Measurements from ENCODE around the gene NECAB3.
"Not testable (repeated sequence)": the region's sequence is repeated elsewhere in the genome, so short reads cannot be mapped to it uniquely, and the experiment has no call there.

Gene NECAB3

DNA sequence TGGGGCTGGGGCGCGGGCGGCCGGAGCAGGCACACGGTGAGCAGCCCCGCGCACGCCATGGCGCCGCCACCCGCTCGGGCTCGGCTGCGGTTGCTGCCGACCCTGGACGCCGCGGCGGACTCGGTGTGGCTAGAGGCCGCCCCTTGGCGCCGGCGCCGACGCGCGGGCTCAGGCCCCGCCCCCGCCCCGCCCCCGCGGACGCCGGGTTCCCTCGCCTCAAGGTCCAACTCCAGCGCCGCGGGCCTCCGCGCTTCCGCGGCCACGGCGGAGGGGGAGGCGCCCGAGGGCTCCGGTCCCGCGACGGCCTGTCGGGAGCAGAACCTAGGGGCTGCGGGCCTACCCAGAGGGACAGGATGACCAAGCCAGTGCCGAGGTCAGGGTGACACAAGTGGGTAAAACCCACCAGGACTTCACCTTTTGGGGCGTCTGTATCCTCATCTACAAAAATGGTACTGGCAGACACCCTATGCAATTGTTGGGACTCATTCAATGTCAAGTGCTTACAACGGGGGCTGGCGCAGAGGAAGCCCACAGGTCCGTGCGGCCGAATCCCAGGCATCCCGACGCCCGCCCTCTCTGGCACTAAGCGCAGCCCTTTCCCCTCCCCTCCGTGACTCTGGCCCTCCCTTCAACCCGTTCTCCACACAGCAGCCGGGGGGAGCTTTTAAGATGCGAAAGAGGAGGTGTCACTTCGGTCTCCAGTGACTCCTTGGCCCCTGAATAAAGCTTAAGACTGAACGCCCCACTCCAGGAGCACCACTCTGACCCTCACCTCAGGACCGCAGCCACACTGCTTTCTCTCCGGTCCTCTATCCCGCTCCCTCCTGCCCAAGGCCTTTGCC is at the start of gene NECAB3:
NECAB3 (minus strand) TSS at position 135 of the 842 bp plus-strand sequence; CDS start at position 59, 76 bp downstream.
- peak in 13 of 14 donors; percentile 14 to 84 (median 54) for DNase-seq

DNA sequence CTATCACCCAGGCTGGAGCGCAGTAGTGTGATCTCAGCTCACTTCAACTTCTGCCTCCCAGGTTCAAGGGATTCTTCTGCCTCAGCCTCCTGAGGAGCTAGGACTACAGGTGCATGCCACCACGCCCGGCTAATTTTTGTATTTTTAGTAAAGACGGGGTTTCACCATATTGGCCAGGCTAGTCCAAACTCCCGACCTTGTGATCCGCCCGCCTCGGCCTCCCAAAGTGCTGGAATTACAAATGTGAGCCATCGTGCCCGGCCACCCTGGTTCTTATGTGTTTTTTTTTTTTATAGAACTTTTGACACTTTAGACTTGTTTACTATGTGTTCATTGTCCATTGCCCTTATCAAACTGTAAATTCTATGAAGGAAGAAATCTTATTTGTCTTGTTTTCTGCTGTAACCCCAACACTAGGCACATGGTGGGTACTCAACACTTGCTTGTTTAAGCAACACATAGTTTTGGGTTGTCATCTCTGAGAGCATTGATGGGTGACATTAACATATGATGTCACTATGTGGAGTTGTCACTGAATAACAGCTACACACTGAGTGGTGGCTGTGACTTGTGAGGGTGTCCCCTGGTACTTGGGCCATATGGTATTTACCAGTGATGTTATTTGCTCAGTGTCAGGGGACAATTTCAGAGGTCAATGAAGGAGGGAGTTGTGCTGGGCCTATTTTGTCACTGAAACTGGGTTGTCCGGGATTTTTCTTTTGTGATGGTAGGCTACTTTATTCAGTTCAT is 47.3 kb upstream of the NECAB3 start:
- no peak for DNase-seq

GRCh38 chr20:33719989-33720709 is 45.9 kb upstream of the NECAB3 start, which contains the start of gene PXMP4:
Gene PXMP4 (minus strand): TSS chr20:33720310. CDS start chr20:33720207, 103 bp downstream.
- DNase-seq = peak; percentile 54 to 98 (median 92)

DNA sequence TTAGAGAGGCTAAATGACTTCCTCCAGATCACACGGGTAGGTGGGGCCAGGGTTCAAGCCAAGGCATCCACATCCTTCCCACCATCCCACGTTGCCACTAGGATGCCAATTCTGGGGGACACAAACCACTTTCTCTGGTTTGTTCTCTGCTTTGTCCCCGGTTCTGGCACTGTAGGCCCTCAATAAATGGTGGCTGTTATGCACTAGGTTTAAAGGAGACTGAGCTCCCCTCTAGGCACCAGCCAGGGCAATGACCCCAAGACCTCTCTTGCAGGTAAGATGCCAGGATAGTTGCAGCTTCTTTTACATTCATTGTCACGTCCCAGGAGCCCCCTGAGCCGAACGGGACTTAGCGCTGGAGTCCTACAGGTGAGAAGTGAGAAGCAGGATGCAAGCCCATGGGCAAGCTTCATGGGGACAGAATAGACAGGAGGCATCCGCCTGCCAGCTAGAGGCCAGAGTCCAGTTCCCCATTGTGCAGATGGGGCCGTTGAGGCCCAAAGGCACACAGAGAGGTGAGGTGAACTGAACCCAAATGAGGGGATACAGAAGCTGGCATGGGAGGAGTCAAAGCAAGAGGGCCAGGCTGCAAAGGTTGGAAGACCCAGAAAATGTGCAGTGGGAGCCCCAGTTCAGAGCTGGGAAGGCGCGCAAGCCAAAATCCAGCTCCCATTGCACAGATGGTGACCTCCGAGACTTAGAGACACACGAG is 45.2 kb upstream of the NECAB3 start:
- peak in 1 of 14 donors; percentile 35 for DNase-seq

GRCh38 chr20:33716498-33716897 is 42.3 kb upstream of the NECAB3 start:
- no peak for DNase-seq

DNA sequence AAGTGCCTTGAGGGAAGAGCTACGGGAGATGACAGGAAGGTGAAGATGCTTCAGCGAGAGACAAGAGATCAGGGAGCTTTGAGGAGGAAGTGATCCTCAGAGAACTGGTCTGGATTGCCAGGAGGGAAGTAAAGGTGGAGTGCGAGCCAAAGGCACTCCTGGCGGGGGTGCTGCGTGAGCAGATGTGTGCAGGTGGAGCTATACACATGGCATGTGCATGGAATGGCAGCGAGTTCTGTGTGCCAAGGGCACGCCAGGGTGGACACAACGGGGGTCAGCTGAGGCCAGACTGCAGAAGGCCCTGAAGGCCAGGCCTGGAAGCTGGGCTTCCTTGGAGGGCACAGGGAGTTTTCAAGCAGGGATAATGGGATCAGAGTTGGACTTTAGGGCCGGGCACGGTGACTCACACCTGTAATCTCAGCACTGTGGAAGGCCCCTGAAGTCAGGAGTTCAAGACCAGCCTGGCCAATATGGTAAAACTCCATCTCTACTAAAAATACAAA is 39.7 kb upstream of the NECAB3 start:
- DNase-seq = no peak

DNA sequence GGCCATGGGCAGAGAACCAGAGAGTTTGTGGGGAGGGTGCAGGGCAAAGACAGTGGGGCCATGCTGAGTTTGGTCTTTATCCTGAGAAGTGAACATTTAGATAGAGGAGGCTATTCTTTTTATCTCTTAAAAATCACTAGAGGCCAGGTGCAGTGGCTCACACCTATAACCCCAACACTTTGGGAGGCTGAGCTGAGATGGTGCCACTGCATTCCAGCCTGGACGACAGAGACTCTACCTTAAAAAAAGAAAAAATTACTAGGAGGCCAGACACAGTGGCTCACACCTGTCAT is 37.2 kb upstream of the NECAB3 start:
- no peak for DNase-seq

DNA sequence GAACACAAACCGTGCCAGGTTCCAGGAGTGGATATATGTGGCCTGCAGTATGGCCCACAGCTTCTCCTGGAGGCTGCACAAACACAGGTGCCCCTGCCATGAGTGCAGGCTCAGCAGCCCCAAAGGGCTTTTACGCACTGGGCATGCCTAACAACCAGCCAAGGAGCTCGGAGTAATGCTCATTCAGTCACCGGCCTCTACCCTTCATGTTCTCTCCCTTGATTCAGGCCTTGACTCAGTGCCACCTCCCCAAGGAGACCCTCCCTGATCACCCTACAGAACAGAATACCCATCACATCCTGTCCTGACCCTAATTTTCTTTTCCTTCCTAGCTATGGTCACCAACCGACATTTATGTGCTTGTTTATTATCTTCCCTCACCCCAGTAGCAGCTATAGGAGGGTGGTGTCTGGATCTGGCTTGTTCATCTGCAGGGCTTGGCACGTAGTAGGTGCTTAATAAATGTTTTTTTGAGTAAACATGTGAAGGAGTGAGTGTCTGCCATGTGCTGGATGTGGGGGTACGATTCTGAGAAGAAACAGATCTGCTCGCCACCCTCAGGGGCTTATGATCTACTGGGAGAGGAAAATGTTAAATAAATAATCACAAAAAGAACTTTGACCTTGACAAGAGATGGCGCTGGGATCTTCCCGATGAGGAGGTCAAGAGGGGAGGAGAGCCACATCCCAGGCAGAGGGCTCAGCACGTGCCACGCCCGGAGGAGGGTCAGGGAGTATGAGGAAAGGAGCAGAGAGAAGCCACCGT is 36.6 kb upstream of the NECAB3 start:
- DNase-seq = no peak

DNA sequence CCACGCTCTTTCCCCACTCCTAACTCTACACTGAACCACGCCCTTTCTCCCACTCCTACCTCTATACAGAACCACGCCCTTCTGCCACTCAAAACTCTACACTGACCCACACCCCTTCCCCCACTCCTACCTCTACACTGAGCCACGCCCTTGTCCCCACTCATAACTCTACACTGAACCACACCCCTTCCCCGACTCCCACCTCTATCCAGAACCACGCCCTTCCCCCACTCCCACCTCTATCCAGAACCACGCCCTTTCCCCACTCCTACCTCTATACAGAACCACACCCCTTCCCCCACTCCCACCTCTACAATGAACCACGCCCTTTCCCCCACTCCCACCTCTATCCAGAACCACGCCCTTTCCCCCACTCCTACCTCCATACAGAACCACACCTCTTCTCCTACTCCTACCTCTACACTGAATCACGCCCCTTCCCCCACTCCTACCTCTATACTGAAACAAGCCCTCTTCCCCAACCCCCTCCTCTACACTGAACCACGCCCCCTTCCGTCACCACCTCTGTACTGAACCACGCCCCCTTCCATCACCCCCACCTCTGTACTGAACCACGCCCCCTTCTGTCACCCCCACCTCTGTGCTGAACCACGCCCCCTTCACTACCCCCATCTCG is 35.8 kb upstream of the NECAB3 start:
- no peak for DNase-seq

DNA sequence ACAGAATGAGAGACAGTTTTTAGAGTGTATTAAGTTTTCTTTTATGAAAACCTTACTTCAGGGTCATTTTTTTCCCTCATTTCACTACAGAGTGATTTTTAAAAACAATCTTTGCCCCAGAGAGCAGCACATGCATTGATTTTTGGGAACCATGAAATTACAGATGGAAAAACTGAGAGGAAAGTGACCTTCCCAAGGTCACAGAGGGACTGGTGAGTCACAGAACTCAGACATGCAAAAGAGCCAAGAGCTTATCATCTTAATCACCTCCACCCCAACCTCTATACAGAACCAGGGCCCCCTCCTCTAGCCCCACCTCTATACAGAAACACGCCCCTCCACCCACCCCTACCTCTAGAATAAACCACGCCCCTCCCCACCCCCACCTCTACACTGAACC is 35.2 kb upstream of the NECAB3 start:
- no peak for DNase-seq

GRCh38 chr20:33707668-33708067 is 33.4 kb upstream of the NECAB3 start:
- DNase-seq = no peak

- no peak for DNase-seq
Observed at GRCh38 chr20:33704197-33704924, 30.1 kb upstream of the NECAB3 start.

GRCh38 chr20:33703498-33704137 is 29.4 kb upstream of the NECAB3 start:
- no peak for DNase-seq

GRCh38 chr20:33702861-33703260 is 28.6 kb upstream of the NECAB3 start:
- peak in 3 of 14 donors; percentile 6 to 96 (median 47) for DNase-seq

DNA sequence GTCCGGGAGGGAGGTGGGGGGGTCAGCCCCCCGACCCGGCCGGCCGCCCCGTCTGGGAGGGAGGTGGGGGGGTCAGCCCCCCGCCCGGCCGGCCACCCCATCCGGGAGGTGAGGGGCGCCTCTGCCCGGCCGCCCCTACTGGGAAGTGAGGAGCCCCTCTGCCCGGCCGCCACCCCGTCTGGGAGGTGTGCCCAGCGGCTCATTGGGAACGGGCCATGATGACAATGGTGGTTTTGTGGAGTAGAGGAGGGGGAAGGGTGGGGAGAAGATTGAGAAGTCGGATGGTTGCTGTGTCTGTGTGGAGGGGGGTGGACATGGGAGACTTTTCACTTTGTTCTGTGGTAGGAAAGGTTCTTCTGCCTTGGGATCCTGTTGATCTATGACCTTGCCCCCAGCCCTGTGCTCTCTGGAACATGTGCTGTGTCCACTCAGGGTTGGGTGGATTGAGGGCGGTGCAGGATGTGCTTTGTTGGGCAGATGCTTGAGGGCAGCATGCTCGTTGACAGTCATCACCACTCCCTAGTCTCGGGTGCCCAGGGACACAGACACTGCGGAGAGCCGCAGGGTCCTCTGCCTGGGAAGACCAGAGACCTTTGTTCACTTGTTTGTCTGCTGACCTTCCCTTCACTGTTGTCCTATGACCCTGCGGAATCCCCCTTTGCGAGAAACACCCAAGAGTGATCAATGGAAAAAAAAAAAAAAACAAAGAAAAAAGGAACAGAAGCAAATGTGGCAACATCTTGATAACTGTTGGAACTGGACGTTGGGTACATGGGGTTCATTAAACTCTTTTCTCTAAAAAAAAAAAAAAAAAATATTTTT is 27.6 kb upstream of the NECAB3 start:
- DNase-seq = no peak

DNA sequence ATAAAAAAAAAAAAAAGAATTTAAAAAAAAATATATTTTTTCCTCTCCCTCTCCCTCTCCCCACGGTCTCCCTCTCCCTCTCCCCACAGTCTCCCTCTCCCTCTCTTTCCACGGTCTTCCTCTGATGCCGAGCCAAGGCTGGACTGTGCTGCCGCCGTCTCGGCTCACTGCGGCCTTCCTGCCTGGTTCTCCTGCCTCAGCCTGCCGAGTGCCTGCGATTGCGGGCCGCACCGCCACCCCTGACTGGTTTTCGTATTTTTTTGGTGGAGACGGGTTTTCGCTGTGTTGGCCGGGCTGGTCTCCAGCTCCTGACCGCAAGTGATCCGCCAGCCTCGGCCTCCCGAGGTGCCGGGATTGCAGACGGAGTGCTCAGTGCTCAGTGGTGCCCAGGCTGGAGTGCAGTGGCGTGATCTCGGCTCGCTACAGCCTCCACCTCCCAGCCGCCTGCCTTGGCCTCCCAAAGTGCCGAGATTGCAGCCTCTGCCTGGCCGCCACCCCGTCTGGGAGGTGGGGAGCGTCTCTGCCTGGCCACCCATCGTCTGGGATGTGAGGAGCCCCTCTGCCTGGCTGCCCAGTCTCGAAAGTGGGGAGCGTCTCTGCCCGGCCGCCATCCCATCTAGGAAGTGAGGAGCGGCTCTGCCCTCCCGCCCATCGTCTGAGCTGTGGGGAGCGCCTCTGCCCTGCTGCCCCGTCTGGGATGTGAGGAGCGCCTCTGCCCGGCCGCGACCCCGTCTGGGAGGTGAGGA is 26.6 kb upstream of the NECAB3 start:
- DNase-seq = not testable (repeated sequence)

DNA sequence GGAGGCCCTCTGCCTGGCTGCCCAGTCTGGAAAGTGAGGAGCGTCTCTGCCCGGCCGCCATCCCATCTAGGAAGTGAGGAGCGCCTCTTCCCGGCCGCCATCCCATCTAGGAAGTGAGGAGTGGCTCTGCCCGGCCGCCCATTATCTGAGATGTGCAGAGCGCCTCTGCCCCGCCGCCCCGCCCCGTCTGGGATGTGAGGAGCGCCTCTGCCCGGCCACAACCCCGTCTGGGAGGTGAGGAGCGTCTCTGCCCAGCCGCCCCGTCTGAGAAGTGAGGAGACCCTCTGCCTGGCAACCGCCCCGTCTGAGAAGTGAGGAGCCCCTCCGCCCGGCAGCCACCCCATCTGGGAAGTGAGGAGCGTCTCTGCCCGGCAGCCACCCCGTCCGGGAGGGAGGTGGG is 24.7 kb upstream of the NECAB3 start:
- DNase-seq = not testable (repeated sequence)

DNA sequence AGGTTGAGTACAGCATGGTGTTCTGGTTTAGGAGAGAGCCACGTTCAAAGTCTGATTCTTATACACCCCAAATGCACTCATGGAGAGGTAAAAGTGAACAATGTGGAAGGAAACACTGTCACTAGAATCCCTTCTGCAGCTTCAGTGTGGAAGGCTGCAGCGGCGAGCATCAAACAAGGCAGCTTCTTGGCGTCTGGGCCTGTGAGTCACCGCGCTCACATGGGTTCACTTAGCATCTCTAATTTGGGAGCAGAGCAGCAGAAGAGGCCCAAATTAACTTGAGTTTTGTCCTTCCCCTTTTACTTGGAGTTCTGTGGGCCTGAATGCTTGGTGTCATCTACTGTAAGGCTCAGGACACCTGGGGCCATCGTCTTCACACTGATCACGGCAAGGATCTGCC is 22.9 kb upstream of the NECAB3 start:
- DNase-seq = peak in 5 of 14 donors; percentile 7 to 61 (median 19)
